Stimulated activated CD4-positive, alpha-beta T cell treated with anti-CD3 and anti-CD28 coated beads, Interleukin-12 subunit alpha, Interleukin-12 subunit beta, amount 100 ng/mL, for 48 hours (primary cell): ENCODE measurements around the gene CATSPERE.
"Not testable (repeated sequence)": the region's sequence is repeated elsewhere in the genome, so short reads cannot be mapped to it uniquely, and the experiment has no call there.

ENCODE experiments used
- DNase-seq, 3 donors: peaks; one replicate each; pipeline ENCODE4 v3.0.0-alpha.2; 2020; ENCODE audit warnings: low read depth in 2 of 3, low spot score in 1 of 3

Gene CATSPERE

DNA sequence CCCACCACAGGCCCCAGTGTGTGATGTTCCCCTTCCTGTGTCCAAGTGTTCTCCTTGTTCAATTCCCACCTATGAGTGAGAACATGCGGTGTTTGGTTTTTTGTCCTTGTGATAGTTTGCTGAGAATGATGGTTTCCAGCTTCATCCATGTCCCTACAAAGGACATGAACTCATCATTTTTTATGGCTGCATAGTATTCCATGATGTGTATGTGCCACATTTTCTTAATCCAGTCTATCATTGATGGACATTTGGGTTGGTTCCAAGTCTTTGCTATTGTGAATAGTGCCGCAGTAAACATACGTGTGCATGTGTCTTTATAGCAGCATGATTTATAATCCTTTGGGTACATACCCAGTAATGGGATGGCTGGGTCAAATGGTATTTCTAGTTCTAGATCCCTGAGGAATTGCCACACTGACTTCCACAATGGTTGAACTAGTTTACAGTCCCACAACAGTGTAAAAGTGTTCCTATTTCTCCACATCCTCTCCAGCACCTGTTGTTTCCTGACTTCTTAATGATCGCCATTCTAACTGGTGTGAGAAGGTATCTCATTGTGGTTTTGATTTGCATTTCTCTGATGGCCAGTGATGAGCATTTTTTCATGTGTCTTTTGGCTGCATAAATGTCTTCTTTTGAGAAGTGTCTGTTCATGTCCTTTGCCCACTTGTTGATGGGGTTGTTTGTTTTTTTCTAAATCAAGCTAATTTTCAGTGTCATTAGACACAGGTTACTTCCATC lies 200.7 kb downstream of the CATSPERE start:
- not testable (repeated sequence) for DNase-seq

DNA sequence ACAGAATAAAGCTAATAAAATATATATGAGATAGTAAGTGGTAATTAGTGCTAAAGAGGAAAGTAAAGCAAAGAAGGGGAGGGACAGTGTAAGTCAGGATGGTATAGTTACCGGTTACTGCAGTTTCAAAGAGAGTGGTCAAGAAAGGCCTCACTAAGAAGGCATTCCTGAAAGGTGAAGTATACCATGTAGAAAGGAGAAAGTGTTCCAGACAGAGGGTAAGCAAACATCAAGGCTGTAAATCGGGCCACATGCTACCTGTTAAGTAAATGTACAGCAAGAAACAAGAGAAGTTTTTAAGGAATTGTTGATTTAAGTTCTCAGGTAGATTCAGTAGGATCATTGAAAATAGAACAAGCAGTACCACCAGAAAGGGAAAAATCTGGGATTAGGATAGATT lies 201.5 kb downstream of the CATSPERE start:
- no peak for DNase-seq

DNA sequence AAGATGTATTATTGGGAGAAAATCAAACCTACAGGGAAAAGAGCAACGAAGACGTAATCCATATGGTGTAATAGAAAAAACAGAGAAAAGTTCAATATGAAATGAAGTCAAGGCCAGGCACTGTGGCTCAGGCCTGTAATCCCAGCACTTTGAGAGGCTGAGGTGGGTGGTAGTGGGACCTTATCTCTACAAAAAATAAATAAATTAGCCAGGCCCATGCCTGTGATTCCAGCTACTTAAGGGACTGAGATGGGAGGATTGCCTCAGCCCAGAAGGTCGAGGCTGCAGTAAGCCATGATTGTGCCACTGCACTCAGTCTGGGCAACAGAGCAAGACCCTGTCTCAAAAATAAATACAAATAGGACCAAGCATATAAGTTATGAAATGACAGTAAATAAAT lies 203.3 kb downstream of the CATSPERE start:
- no peak for DNase-seq

DNA sequence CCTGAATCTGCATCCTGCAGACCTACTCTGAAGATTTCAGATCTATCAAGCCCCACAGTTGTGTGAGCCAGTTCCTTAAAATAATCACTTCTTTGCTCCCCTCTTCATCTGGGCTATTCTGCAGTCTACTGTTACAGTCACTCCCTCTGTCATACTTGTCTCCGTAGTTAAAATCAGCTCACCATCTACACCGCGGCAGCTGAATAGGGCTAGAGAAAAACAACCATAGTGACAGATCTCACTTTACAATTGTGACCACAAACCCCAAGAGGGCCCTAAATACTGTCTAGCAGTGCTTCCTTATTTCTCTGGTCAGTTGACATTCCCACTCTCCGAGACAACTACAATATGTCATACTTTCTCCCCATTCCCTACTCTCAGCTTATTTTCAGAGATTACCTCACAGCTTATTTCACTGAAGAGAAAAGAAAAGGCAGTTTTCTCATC lies 204.7 kb downstream of the CATSPERE start:
- DNase-seq = no peak

DNA sequence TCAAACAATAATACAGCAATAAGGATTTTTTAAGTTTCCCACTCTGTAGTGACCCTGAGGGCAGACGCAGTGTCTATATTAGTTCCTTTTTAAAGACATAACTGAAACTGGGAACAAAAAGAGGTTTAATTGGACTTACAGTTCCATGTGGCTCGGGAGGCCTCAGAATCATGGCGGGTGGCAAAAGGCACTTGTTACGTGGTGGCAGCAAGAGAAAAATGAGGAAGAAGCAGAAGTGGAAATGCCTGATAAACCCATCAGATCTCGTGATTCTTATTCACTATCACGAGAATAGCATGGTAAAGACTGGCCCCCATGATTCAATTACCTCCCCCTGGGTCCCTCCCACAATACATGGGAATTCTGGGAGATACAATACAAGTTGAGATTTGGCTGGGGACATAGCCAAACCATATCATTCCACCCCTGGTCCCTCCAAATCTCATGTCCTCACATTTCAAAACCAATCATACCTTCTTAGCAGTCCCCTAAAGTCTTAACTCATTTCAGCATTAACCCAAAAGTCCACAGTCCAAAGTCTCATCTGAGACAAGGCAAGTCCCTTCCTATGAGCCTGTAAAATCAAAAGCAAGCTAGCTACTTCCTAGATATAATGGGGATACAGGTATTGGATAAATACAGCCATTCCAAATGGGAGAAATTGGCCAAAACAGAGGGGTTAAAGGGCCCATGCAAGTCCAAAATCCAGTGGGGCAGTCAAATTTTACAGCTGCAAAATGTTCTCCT lies 205.8 kb downstream of the CATSPERE start:
- not testable (repeated sequence) for DNase-seq

DNA sequence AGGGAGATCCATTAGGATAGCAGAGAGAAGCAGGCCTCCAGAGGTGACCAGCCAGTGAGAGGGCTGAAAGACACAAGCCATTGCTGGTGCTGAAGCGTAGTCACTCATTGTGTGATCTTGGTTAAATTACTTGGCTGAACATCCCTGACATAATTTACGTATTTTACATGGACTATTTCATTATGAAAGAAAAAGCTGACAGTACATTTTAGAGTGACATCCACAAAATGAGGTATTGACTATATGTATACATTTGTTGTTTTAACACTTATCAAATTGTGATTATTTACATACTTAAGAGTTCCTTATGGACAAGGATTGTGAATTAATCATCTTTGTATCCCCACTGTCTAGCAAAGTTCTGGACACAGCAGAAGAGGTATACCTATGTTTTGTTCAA lies 206.7 kb downstream of the CATSPERE start:
- no peak for DNase-seq

DNA sequence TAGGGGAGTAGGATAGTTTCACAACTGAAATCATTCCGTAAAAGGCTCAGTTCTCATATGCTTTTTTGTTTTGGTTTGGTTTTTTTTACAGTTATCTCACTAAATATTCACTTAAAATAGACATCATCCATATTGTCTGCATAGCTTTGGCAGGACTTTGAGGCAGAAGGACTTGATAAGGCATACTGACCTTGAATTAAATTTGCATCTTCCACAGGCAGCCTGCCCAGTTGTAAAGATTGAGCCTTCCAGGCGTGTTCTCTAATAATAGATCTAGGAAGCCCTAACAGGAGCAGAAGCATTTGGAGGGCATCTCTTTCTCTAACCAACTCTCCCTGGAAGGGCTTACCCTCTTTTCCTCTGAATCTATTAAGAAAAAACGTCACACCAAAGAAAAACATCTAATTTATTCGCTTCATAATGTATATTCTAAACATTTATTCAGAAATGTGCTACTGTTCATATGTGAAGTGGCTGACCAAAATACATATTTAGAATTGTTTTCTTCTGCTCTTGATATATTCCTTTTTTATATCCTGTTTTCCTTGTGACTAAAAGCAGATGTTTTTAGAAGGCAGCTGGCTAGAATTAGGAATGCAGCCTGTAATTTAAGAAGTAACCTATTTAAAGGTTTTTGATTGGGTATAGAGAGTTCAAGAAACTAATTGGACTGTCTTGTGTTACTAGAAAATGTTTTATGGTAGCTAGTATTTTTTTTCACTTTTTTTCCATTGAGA lies 212.0 kb downstream of the CATSPERE start:
- DNase-seq = no peak

DNA sequence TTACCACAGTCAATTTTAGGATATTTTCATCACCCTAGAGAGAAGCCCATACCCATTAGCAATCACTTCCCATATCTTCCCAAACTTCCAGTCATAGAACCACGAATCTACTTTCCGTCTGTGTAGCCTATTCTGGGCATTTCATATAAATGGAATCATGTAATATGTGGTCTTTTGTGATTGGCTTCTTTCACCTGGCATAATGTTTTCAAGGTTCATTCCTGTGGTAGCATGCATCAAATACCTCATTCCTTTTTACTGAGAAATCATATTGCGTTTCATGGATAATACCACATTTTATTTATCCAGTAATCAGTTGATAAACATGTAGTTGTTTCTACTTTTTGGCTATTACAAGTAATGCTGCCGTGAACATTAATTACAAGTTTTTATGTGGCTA lies 213.4 kb downstream of the CATSPERE start:
- no peak for DNase-seq

DNA sequence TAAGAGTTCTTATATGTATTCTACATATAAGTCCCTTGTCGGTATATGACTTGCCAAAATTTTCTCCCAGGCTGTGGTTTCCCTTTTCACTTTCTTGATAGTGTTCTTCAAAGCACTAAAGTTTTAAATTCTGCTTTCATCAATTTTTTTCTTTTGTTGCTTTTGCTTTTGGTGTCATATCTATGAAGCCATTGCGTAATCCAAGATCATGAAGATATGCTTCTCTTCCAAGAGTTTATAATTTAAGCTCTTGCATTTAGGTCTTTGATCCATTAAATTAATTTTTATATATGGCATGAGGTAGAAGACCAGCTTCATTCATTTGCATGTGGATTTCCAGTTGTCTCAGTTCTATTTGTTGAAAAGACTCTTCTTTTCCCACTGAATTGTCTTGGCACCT lies 214.1 kb downstream of the CATSPERE start:
- no peak for DNase-seq

DNA sequence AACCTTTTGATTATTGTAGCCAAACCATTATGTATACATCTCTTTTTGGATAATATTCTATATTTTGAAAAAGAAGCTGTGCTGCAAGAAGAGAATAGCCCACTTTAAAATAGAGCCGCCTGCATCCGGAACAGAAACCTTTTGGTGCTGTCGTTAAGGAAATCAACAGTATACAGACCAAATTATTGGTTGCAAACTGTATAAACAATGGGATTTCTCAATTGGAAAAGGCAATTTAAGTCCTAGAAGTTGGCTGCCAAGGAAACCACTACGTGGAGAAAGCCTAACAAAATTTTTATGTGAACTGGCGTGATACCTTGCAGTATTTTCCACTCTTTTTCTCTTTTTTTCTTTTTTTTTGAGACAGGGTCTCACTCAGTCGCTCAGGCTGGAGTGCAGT lies 217.6 kb downstream of the CATSPERE start:
- no peak for DNase-seq

DNA sequence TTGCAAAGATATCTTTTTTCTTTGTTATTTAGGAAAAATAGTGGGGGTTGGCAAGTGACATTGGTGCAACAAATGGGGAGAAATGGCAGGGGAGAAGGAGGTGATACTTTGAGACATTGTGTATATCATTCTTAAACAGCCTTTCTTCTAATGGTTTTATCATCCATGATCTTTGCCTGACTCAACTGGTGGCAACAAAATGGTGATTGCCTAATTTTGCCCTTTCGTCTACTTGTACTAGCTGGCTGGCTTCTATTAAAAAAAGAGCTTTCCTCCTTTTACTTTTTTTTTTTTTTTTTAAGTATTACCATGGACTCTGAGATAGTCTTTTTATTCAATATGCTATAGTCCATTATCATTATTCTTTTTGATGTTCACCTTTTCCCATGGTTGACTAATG lies 219.6 kb downstream of the CATSPERE start:
- no peak for DNase-seq

DNA sequence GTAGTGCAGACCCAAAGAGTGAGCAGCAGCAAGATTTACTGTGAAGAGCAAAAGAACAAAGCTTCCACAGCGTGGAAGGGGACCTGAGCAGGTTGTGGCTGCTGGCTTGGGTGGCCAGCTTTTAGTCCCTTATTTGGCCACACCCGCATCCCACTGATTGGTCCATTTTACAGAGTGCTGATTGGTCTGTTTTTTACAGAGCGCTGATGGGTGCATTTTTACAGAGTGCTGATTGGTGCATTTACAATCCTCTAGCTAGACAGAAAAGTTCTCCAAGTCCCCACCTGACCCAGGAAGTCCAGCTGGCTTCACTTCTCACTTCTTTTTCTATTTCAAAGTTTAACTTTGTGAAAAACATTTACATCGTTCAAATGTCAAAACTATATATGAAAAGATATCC lies 221.0 kb downstream of the CATSPERE start:
- not testable (repeated sequence) for DNase-seq
